PC-3 (cell line): ENCODE measurements around the gene HIVEP3. TPM values are rescaled to one million over a fixed set of nuclear protein-coding genes. Genes with fewer than 3 reads are reported as not detected.

Source experiments
- ATAC-seq: fragments of 200-7000 bp; cut with Tn5 transposase; 2 replicates; pipeline ENCODE4 v1.9.1; 2020; ENCODE audit warnings: mild to moderate bottlenecking, moderate library complexity
- BruUV-seq: library from RNA; stranded (reverse); fragments of 400-500 nt; replicated peaks from 2 replicates; lab custom pipeline; 2021; lab: Mats Ljungman, UMichigan
- CTCF ChIA-PET: fragments of 300-600 bp; sonication (Branson Sonifier 250); formaldehyde crosslinking; loops from one replicate; lab custom pipeline; 2022; ENCODE audit warnings: antibody characterized with exemption; lab: Charles Lee
- POLR2A ChIA-PET: fragments of 300-600 bp; sonication (Branson Sonifier 250); formaldehyde crosslinking; loops from one replicate; lab custom pipeline; 2022; ENCODE audit warnings: antibody characterized with exemption; ENCODE audit not compliant: unreplicated experiment; lab: Charles Lee
- DNase-seq: peaks from one replicate; pipeline ENCODE4 v3.0.0-alpha.2; 2015
- H2AFZ ChIP-seq: fragments of 300-600 bp; sonication (generic); 2 replicates; pipeline ENCODE4 v1.6.0; 2016; ENCODE audit warnings: antibody characterized with exemption, low read length
- H3F3A ChIP-seq: fragments of 300-600 bp; sonication (generic); one replicate; pipeline ENCODE4 v1.6.0; 2017; ENCODE audit warnings: antibody characterized with exemption, low read length, control low read depth, mild to moderate bottlenecking; ENCODE audit not compliant: unreplicated experiment
- H3K27ac ChIP-seq: fragments of 300-600 bp; sonication (generic); 2 replicates; pipeline ENCODE4 v1.5.1; 2016; ENCODE audit warnings: mild to moderate bottlenecking, low read length
- H3K27me3 ChIP-seq: fragments of 300-600 bp; sonication (generic); 2 replicates; pipeline ENCODE4 v1.6.1; 2016; ENCODE audit warnings: low read length, mixed read lengths
- H3K36me3 ChIP-seq: fragments of 300-600 bp; sonication (generic); 2 replicates; pipeline ENCODE4 v1.6.1; 2016; ENCODE audit warnings: low read depth, mixed run types, low read length, mixed read lengths
- H3K4me1 ChIP-seq: fragments of 300-600 bp; sonication (generic); 2 replicates; pipeline ENCODE4 v1.5.1; 2016; ENCODE audit warnings: low read length; ENCODE audit not compliant: insufficient read depth
- H3K4me2 ChIP-seq: fragments of 300-600 bp; sonication (generic); 2 replicates; pipeline ENCODE4 v1.6.0; 2016; ENCODE audit warnings: low read length
- H3K4me3 ChIP-seq: fragments of 300-600 bp; sonication (generic); 2 replicates; pipeline ENCODE4 v1.5.1; 2016; ENCODE audit warnings: mild to moderate bottlenecking, low read length, mixed read lengths
- H3K79me2 ChIP-seq: fragments of 300-600 bp; sonication (generic); 2 replicates; pipeline ENCODE4 v1.6.1; 2017; ENCODE audit warnings: low read length, mixed read lengths
- H3K9ac ChIP-seq: fragments of 300-600 bp; sonication (generic); 2 replicates; pipeline ENCODE4 v1.6.0; 2016; ENCODE audit warnings: mild to moderate bottlenecking, low read length
- H3K9me2 ChIP-seq: fragments of 300-600 bp; sonication (generic); replicated peaks from 2 replicates; pipeline ENCODE4 v1.6.1; 2016; ENCODE audit warnings: mixed run types, low read length, mixed read lengths
- H3K9me3 ChIP-seq: fragments of 300-600 bp; sonication (generic); 2 replicates; pipeline ENCODE4 v1.6.1; 2016; ENCODE audit warnings: low read length, mixed read lengths
- H4K20me1 ChIP-seq: fragments of 300-600 bp; sonication (generic); 2 replicates; pipeline ENCODE4 v1.6.1; 2016; ENCODE audit warnings: low read length, mixed read lengths
- EZH2 ChIP-seq: fragments of 300-600 bp; sonication (generic); IDR thresholded peaks from one replicate; pipeline ENCODE4 v1.6.1; 2017; ENCODE audit warnings: antibody characterized with exemption, mild to moderate bottlenecking, low read length; ENCODE audit not compliant: unreplicated experiment
- EZH2phosphoT487 ChIP-seq: fragments of 300-600 bp; sonication (generic); IDR thresholded peaks from 2 replicates; pipeline ENCODE4 v1.6.1; 2018; ENCODE audit warnings: mild to moderate bottlenecking, antibody characterized with exemption, low read length, borderline replicate concordance
- intact Hi-C: fragments of 100-400 bp; cut with micrococcal nuclease; formaldehyde crosslinking; loops from 2 replicates; pipeline ENCODE4 v1.9.0; 2023
- total RNA-seq: library from RNA; depleted of rRNA; stranded (reverse); fragments of >200 nt; gene quantifications from 2 replicates; pipeline ENCODE4 v1.2.3, GENCODE V29; 2014
- TF ChIP-seq, protein P1 (sequence below): fragments of 300-600 bp; sonication (generic); conservative IDR thresholded peaks from 2 replicates; pipeline ENCODE4 v1.5.1; 2017; ENCODE audit warnings: antibody characterized with exemption, low read depth, mild to moderate bottlenecking, low read length

HIVEP3 gene
- total RNA-seq, 1 experiment from 2014 or later: 9.8 TPM

DNA sequence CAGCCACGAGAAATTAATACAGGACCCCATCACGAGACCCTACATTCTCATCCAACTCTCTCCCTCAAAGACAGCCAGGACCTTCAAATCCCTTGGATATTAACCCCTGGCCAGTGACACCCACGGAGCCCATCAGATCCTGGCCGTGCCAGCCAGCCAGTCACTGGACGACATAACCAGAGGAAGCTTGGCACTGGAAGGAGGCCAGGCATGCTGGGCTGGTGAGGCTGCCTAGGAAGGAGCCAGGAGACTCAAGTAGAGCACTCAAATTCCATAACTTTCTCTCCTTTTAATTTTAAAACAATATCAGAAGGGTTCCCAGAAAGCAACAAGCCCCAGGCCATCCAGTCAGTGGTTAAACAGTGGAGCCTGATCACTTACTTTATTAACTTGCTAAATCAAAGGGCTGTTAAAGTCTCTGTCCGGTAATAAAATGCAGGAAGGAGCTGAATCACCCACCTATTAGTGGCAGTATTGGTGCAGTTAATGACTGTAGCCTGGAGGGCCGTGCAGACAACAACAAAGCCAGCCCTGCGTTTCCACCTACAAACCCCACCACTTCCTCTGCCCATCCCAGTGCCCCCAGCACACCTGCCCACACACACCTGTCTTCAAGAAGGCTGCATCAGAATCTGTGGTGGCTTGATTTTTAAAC, 78.0 kb downstream of the HIVEP3 start:
- Histone ChIP-seq H3K4me1 (peaks cover 52% of the 10 kb centered on the region), H3K36me3 (no peaks in the 10 kb centered on the region), H3K27ac (peak overlapping the region; percentile 90), H3K4me3 (no peak overlapping the region), H3K27me3 (no peaks in the 10 kb centered on the region), H3K4me2 (peak overlapping the region; percentile 52), H3K9me3 (no peaks in the 10 kb centered on the region), H3F3A (no peaks in the 10 kb centered on the region), H2AFZ (0 out of 2 replicates have a peak overlapping the region, but pooled peaks have one; percentile 6), H3K9ac (peak overlapping the region; percentile 54), H3K79me2 (peaks cover 16% of the 10 kb centered on the region), H3K9me2 (no peaks in the 10 kb centered on the region), H4K20me1 (no peaks in the 10 kb centered on the region)
- peak; percentile 90 for ATAC-seq
- DNase-seq: peak; percentile 95
- BruUV-seq: no TSS peak
- POLR2A ChIA-PET: no interaction called here
- intact Hi-C loops: loop anchor here (1.0 to 10.0 kb wide), 6 partner anchors 62 to 494 kb away; partner anchors contain the start of gene FOXJ3
- TF ChIP-seq EZH2 (no peak), EZH2phosphoT487 (no peak)
- TF ChIP-seq, protein P1, sequence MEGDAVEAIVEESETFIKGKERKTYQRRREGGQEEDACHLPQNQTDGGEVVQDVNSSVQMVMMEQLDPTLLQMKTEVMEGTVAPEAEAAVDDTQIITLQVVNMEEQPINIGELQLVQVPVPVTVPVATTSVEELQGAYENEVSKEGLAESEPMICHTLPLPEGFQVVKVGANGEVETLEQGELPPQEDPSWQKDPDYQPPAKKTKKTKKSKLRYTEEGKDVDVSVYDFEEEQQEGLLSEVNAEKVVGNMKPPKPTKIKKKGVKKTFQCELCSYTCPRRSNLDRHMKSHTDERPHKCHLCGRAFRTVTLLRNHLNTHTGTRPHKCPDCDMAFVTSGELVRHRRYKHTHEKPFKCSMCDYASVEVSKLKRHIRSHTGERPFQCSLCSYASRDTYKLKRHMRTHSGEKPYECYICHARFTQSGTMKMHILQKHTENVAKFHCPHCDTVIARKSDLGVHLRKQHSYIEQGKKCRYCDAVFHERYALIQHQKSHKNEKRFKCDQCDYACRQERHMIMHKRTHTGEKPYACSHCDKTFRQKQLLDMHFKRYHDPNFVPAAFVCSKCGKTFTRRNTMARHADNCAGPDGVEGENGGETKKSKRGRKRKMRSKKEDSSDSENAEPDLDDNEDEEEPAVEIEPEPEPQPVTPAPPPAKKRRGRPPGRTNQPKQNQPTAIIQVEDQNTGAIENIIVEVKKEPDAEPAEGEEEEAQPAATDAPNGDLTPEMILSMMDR: 0 out of 2 replicates have a peak, but pooled peaks have one; percentile 13
- CTCF ChIA-PET: no interaction called here

GRCh38 chr1:41838266-41838665, 80.5 kb downstream of the HIVEP3 start:
- H3K27me3 ChIP-seq: no peaks in the 10 kb centered on the region
- H2AFZ ChIP-seq: no peak overlapping the region
- no peaks in the 10 kb centered on the region for H3K9me2 ChIP-seq
- H3K27ac ChIP-seq: no peak overlapping the region
- no peaks in the 10 kb centered on the region for H3K36me3 ChIP-seq
- intact Hi-C loops: no loop called here
- H3K9ac ChIP-seq: no peak overlapping the region
- H4K20me1 ChIP-seq: no peaks in the 10 kb centered on the region
- H3F3A ChIP-seq: no peaks in the 10 kb centered on the region
- H3K9me3 ChIP-seq: no peaks in the 10 kb centered on the region
- no peak for ATAC-seq
- POLR2A ChIA-PET: no interaction called here
- H3K79me2 ChIP-seq: peaks cover 16% of the 10 kb centered on the region
- DNase-seq: no peak
- no peak overlapping the region for H3K4me3 ChIP-seq
- no peak overlapping the region for H3K4me2 ChIP-seq
- no TSS peak for BruUV-seq
- no peak for TF ChIP-seq EZH2phosphoT487
- no peak for TF ChIP-seq EZH2
- TF ChIP-seq, protein P1: no peak
- H3K4me1 ChIP-seq: peaks cover 48% of the 10 kb centered on the region
- CTCF ChIA-PET: no interaction called here

DNA sequence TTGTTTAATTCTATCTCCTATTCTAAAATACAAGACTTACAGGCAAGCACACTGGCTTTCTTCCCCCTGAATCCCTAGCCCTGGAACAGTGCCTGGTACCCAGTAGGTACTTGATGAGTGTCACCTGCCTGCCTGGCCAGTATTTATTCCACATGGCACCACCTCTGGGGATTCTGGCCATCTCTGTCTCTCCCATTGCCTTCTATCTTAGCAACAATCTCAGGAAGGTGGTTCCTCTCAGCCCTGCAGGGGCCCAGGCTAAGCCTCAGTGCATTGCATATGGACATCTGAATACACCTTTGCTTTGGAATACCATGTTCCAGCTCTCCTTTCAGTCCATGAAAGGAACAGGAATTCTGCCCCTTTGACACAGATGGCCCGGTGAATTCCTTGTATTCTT, 81.0 kb downstream of the HIVEP3 start:
- Histone ChIP-seq H3K9me2 (no peaks in the 10 kb centered on the region), H3K36me3 (no peaks in the 10 kb centered on the region), H3K9ac (no peak overlapping the region), H3K4me3 (no peak overlapping the region), H4K20me1 (no peaks in the 10 kb centered on the region), H3K27ac (no peak overlapping the region), H3K27me3 (no peaks in the 10 kb centered on the region), H3F3A (no peaks in the 10 kb centered on the region), H3K4me2 (no peak overlapping the region), H3K79me2 (peaks cover 16% of the 10 kb centered on the region), H3K9me3 (no peaks in the 10 kb centered on the region), H2AFZ (no peak overlapping the region), H3K4me1 (peaks cover 42% of the 10 kb centered on the region)
- ChIA-PET CTCF (no interaction called here), POLR2A (no interaction called here)
- TF ChIP-seq, protein P1: no peak
- TF ChIP-seq EZH2phosphoT487 (no peak), EZH2 (no peak)
- BruUV-seq: no TSS peak
- DNase-seq: no peak
- intact Hi-C loops: no loop called here
- no peak for ATAC-seq
